Gastrocnemius medialis (tissue), 4 donors: ENCODE data around the gene LRRC28. TPM values are rescaled to one million over a fixed set of nuclear protein-coding genes. Genes with fewer than 3 reads are reported as not detected.

ENCODE experiments used
- ATAC-seq, 2 donors: fragments of 150-250 bp; one replicate each; pipeline ENCODE4 v1.9.1; 2016
- DNase-seq, 2 donors: peaks; one replicate each; pipeline ENCODE4 v3.0.0-alpha.2; 2019
- H3K27ac ChIP-seq, 4 donors: fragments of 200-600 bp; sonication (generic); 1 replicate in 1 of 4; 2 replicates in 3 of 4; pipeline ENCODE4 v1.5.1; 2016 to 2018; ENCODE audit warnings: mild to moderate bottlenecking in 2 of 4, moderate library complexity in 1 of 4
- H3K27me3 ChIP-seq, 3 donors: fragments of 200-600 bp; sonication (generic) in 2 of 3; 1 replicate in 1 of 3; 2 replicates in 2 of 3; pipeline versions ENCODE4 v1.5.1 to v1.6.0; 2016 to 2019; ENCODE audit warnings: mild to moderate bottlenecking in 1 of 3, moderate library complexity in 1 of 3
- H3K36me3 ChIP-seq, 2 donors: fragments of 200-600 bp; sonication (generic) in 1 of 2; one replicate each; pipeline ENCODE4 v1.5.1; 2017 to 2018
- H3K4me1 ChIP-seq, 2 donors: fragments of 200-600 bp; sonication (generic) in 1 of 2; one replicate each; pipeline ENCODE4 v1.5.1; 2016 to 2017; ENCODE audit warnings: mild to moderate bottlenecking in 2 of 2
- H3K4me3 ChIP-seq, 4 donors: fragments of 200-600 bp; sonication (generic) in 3 of 4; 1 replicate in 1 of 4; 2 replicates in 3 of 4; pipeline ENCODE4 v1.5.1; 2016 to 2019; ENCODE audit warnings: mild to moderate bottlenecking in 2 of 4
- H3K9me3 ChIP-seq, 3 donors: fragments of 200-600 bp; sonication (generic) in 2 of 3; 1 replicate in 1 of 3; 2 replicates in 2 of 3; pipeline ENCODE4 v1.5.1; 2016 to 2019
- POLR2A ChIP-seq, 2 donors: fragments of 450-650 bp; IDR thresholded peaks; one replicate each; pipeline ENCODE4 v1.6.1; 2017; ENCODE audit warnings: antibody characterized with exemption in 2 of 2, mild to moderate bottlenecking in 2 of 2, moderate library complexity in 2 of 2
- in situ Hi-C, 4 donors: fragments of 200-750 bp; cut with MboI; loops; one replicate each; pipeline versions ENCODE4 v1.15.0 to v1.8.0; 2017; ENCODE audit warnings: low sequenced_read_pairs in 4 of 4
- intact Hi-C: fragments of 100-400 bp; cut with DNase I; formaldehyde crosslinking; loops from one replicate; pipeline ENCODE4 v1.15.1; 2023; ENCODE audit warnings: low total_unique reads
- total RNA-seq, 4 donors: library from RNA; depleted of rRNA; stranded (reverse); fragments of >200 nt; gene quantifications; one replicate each; pipeline versions ENCODE4 v1.1.0 to v1.2.3, GENCODE V29; 2016
- TF ChIP-seq, protein P1 (sequence below), 5 experiments: fragments of 450-650 bp in 3 of 5; fragments of 200-600 bp in 2 of 5; sonication (generic) in 2 of 5; IDR thresholded peaks in 4 of 5; conservative IDR thresholded peaks in 1 of 5; 1 replicate in 4 of 5; 2 replicates in 1 of 5; pipeline ENCODE4 v1.5.1; 2016 to 2019; ENCODE audit warnings: antibody characterized with exemption in 5 of 5, mild to moderate bottlenecking in 3 of 5, moderate library complexity in 3 of 5

LRRC28 gene
- total RNA-seq, 4 donors from 2014 or later: 22.0 to 48.5 (median 36.9) TPM

DNA sequence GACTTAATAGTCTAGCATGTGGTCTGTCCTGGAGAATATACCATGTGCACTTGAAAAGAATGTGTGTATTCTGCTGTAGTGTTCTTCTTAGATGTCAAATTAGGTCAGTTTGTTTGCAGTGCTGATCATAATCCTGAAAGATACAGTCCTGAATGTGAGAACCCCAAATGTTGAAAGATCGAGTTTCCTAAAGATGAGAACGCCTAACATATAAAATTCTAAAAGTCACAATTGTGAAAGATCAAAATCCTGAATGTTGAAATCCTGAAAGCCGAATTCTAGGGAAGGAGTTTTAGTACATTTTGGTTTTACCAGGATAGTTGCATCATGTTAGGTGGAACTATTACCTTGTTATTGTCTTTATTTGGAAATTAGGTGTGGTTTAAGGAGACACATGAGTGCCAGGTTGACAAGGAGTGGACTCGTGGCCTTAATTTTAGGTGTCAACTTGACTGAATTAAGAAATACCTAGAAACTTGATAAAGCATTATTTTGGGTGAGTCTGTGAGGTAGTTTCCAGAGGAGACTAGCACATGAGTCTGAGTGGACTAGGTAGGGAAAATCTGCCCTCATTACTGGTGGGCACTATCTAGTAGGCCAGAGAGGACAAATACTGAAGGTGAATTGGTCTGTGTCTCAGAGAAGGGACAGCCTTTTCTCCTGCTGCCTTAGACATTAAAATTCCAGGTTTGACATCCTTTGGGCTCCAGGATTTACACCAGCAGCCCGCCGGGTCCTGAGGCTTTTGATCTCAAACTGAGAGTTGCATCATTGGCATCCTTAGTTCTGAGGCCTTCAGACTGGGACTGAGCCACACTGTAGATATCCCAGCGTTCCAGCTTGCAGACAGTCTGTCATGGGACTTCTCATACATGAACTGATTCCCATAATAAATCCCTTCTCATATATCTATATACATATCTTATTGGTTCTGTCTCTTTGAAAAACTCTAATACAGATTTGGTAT, 77.1 kb downstream of the LRRC28 start:
- DNase-seq (no peak), ATAC-seq (no peak)
- intact Hi-C loops (no loop called here), in situ Hi-C loops (no loop called here)
- Histone ChIP-seq H3K27ac (peak overlapping the region; percentile 3 to 39 (median 34)), H3K4me3 (no peak overlapping the region), H3K4me1 (peaks cover 31 to 34% of the 10 kb centered on the region in 2 donors), H3K36me3 (no peaks in the 10 kb centered on the region), H3K9me3 (no peaks in the 10 kb centered on the region), H3K27me3 (no peaks in the 10 kb centered on the region)
- TF ChIP-seq, protein P1, sequence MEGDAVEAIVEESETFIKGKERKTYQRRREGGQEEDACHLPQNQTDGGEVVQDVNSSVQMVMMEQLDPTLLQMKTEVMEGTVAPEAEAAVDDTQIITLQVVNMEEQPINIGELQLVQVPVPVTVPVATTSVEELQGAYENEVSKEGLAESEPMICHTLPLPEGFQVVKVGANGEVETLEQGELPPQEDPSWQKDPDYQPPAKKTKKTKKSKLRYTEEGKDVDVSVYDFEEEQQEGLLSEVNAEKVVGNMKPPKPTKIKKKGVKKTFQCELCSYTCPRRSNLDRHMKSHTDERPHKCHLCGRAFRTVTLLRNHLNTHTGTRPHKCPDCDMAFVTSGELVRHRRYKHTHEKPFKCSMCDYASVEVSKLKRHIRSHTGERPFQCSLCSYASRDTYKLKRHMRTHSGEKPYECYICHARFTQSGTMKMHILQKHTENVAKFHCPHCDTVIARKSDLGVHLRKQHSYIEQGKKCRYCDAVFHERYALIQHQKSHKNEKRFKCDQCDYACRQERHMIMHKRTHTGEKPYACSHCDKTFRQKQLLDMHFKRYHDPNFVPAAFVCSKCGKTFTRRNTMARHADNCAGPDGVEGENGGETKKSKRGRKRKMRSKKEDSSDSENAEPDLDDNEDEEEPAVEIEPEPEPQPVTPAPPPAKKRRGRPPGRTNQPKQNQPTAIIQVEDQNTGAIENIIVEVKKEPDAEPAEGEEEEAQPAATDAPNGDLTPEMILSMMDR (IDR thresholded peaks at IDR 0.05 in 4 of 5, conservative IDR thresholded peaks at IDR 0.05 in 1 of 5): no peak
- TF ChIP-seq POLR2A (IDR thresholded peaks at IDR 0.05): no peak

DNA sequence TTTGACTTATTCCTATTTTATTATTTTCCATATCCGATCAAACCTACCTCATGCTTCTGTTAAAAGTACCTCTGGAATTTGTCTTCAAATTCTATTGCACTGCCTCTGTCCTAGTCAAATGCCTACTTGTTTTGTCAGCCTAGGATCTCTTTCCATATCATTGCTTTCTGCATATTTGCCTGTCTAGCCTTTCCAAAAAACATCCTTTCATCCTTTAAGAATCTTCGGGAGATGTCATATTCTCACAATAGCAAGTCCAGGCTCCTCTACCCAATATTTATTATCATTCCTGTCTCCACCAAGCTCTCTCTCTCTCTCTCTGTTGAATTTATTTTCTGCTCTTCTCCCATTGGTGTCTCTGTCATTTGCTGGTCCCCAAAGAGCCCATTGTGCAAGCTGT, 80.1 kb downstream of the LRRC28 start:
- no peak overlapping the region for H3K27ac ChIP-seq
- ATAC-seq: no peak

DNA sequence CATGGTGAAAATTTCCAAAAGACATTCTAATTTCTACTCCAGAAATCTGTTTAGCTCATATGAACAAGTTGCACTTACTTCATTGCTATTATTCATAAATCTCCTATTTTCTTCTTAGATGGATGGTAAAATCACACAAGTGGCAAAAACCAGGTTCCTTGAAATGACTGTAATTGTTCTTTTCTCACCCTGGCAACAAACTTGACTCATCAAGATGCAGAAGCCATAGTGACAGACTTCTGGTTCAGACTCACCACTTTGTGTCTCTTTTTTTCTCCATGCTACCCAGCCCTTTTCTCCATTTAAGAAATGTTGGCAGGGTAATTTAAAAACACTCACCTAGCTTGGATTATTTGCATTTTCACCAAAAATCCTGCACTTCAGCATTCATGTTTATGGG, 82.1 kb downstream of the LRRC28 start:
- Histone ChIP-seq H3K9me3 (no peaks in the 10 kb centered on the region), H3K36me3 (no peaks in the 10 kb centered on the region), H3K27ac (no peak overlapping the region), H3K4me3 (no peak overlapping the region), H3K27me3 (no peaks in the 10 kb centered on the region), H3K4me1 (peaks cover 0 to 4% of the 10 kb centered on the region in 2 donors)
- TF ChIP-seq, protein P1 (IDR thresholded peaks at IDR 0.05 in 4 of 5, conservative IDR thresholded peaks at IDR 0.05 in 1 of 5): no peak
- TF ChIP-seq POLR2A (IDR thresholded peaks at IDR 0.05): no peak
- in situ Hi-C loops (no loop called here), intact Hi-C loops (loop anchor here (5.0 kb wide), 1 partner anchor 36 kb away; no protein-coding TSS in a partner anchor)
- DNase-seq (no peak), ATAC-seq (no peak)

More for the DNA sequence above, 80.1 kb downstream of the LRRC28 start:
- in situ Hi-C loops: no loop called here
- H3K4me1 ChIP-seq: peaks cover 10 to 15% of the 10 kb centered on the region in 2 donors
- H3K4me3 ChIP-seq: no peak overlapping the region
- no peaks in the 10 kb centered on the region for H3K9me3 ChIP-seq
- TF ChIP-seq, protein P1 (IDR thresholded peaks at IDR 0.05 in 4 of 5, conservative IDR thresholded peaks at IDR 0.05 in 1 of 5): no peak
- intact Hi-C loops: loop anchor here (5.0 kb wide), 1 partner anchor 34 kb away; no protein-coding TSS in a partner anchor
- DNase-seq: no peak
- H3K27me3 ChIP-seq: no peaks in the 10 kb centered on the region
- H3K36me3 ChIP-seq: no peaks in the 10 kb centered on the region

DNA sequence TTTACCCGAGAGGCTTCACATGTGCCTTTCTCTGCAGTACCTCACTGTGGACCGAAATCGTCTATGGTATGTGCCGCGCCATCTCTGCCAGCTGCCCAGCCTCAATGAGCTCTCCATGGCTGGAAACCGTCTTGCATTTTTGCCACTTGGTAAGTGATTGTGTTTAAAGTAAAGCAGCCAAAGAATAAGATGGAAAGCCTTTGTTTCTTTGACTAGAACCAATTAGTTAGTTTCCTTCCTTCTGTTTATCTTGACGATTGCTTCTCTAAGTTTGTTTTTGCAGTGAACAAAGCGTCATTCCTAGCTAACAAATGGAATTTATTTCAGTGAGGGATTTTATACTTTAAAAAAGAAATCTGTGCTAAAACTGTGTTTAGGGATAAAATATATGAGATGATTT, 82.7 kb downstream of the LRRC28 start:
- DNase-seq (no peak), ATAC-seq (no peak)
- Histone ChIP-seq H3K27me3 (no peaks in the 10 kb centered on the region), H3K27ac (no peak overlapping the region), H3K36me3 (no peaks in the 10 kb centered on the region), H3K4me3 (no peak overlapping the region), H3K4me1 (no peaks in the 10 kb centered on the region), H3K9me3 (no peaks in the 10 kb centered on the region)
- in situ Hi-C loops: no loop called here
- TF ChIP-seq POLR2A (IDR thresholded peaks at IDR 0.05): no peak
- TF ChIP-seq, protein P1 (IDR thresholded peaks at IDR 0.05 in 4 of 5, conservative IDR thresholded peaks at IDR 0.05 in 1 of 5): no peak
- intact Hi-C loops: loop anchor here (5.0 kb wide), 1 partner anchor 37 kb away; no protein-coding TSS in a partner anchor
